H1 (cell line): ENCODE data around the gene AMN1. TPM values are rescaled to one million over a fixed set of nuclear protein-coding genes. Genes with fewer than 3 reads are reported as not detected.

Experiments
- CTCF ChIA-PET: fragments of 300-600 bp; sonication (Branson Sonifier 250); formaldehyde crosslinking; loops from one replicate; lab custom pipeline; 2021; ENCODE audit not compliant: partially characterized antibody; lab: Charles Lee
- POLR2A ChIA-PET: fragments of 300-600 bp; sonication (Branson Sonifier 250); formaldehyde crosslinking; loops from one replicate; lab custom pipeline; 2021; ENCODE audit warnings: inconsistent platforms; ENCODE audit not compliant: partially characterized antibody; lab: Charles Lee
- DNase-seq, 2 experiments: peaks; one replicate each; pipeline versions ENCODE4 v3.0.0 to v3.0.0-alpha.2; 2010 to 2022; ENCODE audit warnings: low spot score in 2 of 2, low read depth in 1 of 2, mixed read lengths in 1 of 2
- FAIRE-seq: peaks from 2 replicates; lab custom pipeline; 2011; peaks lifted over from hg19 to GRCh38; lab: Jason Lieb, UNC
- H2AFZ ChIP-seq: 2 replicates; pipeline ENCODE4 v1.8.1; 2012; ENCODE audit warnings: low read length, inconsistent platforms
- H2AK5ac ChIP-seq: 2 replicates; pipeline ENCODE4 v1.6.1; 2013; ENCODE audit warnings: low read depth, low read length
- H2BK120ac ChIP-seq: replicated peaks from 2 replicates; pipeline ENCODE3; 2013; ENCODE audit warnings: low read depth, low read length, inconsistent platforms
- H2BK12ac ChIP-seq: 2 replicates; pipeline ENCODE4 v1.6.1; 2013; ENCODE audit warnings: low read depth, low read length
- H2BK15ac ChIP-seq: 2 replicates; pipeline ENCODE4 v1.6.1; 2013; ENCODE audit warnings: low read length
- H2BK20ac ChIP-seq: 2 replicates; pipeline ENCODE4 v1.6.1; 2013; ENCODE audit warnings: low read length
- H2BK5ac ChIP-seq: 2 replicates; pipeline ENCODE4 v1.6.1; 2013; ENCODE audit warnings: low read depth, low read length
- H3K14ac ChIP-seq: 2 replicates; pipeline ENCODE4 v1.6.1; 2013; ENCODE audit warnings: inconsistent platforms; ENCODE audit not compliant: insufficient read length
- H3K18ac ChIP-seq: 2 replicates; pipeline ENCODE4 v1.6.1; 2013; ENCODE audit warnings: low read length; ENCODE audit errors: extremely low read depth
- H3K23ac ChIP-seq: 2 replicates; pipeline ENCODE4 v1.6.1; 2013; ENCODE audit warnings: inconsistent platforms; ENCODE audit not compliant: insufficient read length
- H3K23me2 ChIP-seq: 2 replicates; pipeline ENCODE4 v1.6.1; 2013; ENCODE audit warnings: low read depth, low read length
- H3K27ac ChIP-seq: 2 replicates; pipeline ENCODE4 v1.6.1; 2011; ENCODE audit warnings: low read depth, low read length, inconsistent platforms
- H3K27me3 ChIP-seq, 4 experiments: replicated peaks in 1 of 4; 1 replicate in 1 of 4; 2 replicates in 3 of 4; pipeline versions ENCODE4 v1.6.1 to v1.8.1; 2011 to 2013; ENCODE audit warnings: low read length in 3 of 4, mild to moderate bottlenecking in 3 of 4, inconsistent platforms in 2 of 4, mixed read lengths in 2 of 4, moderate library complexity in 1 of 4; ENCODE audit not compliant: control insufficient read depth in 3 of 4, insufficient read depth in 3 of 4; ENCODE audit errors: extremely low read depth in 1 of 4
- H3K36me3 ChIP-seq, 4 experiments: 2 replicates each; pipeline versions ENCODE4 v1.6.1 to v1.8.1; 2011 to 2013; ENCODE audit warnings: mild to moderate bottlenecking in 4 of 4, low read length in 3 of 4, moderate library complexity in 2 of 4, control low read depth in 1 of 4, inconsistent platforms in 1 of 4; ENCODE audit not compliant: insufficient read depth in 4 of 4, control insufficient read depth in 2 of 4
- H3K4ac ChIP-seq: replicated peaks from 2 replicates; pipeline ENCODE3; 2013; ENCODE audit warnings: low read length, low read depth, mixed read lengths, inconsistent platforms; ENCODE audit not compliant: insufficient read length
- H3K4me1 ChIP-seq, 4 experiments: replicated peaks in 1 of 4; 1 replicate in 1 of 4; 2 replicates in 3 of 4; pipeline versions ENCODE4 v1.6.1 to v1.8.1; 2011 to 2013; ENCODE audit warnings: low read length in 3 of 4, inconsistent platforms in 2 of 4, mixed read lengths in 1 of 4; ENCODE audit not compliant: insufficient read depth in 4 of 4, control insufficient read depth in 3 of 4
- H3K4me2 ChIP-seq, 2 experiments: 2 replicates each; pipeline versions ENCODE4 v1.6.1 to v1.8.1; 2011 to 2013; ENCODE audit warnings: low read depth in 2 of 2, low read length in 2 of 2, control low read depth in 1 of 2, inconsistent platforms in 1 of 2, mild to moderate bottlenecking in 1 of 2; ENCODE audit not compliant: insufficient read depth in 1 of 2
- H3K4me3 ChIP-seq, 4 experiments: fragments of 200-600, 300-600 bp in 1 of 4; sonication (generic), shearing (Covaris generic), sonication (Bioruptor Twin) in 1 of 4; 2 replicates each; pipeline versions ENCODE4 v1.5.1 to v1.8.1; 2011 to 2016; ENCODE audit warnings: low read length in 4 of 4, low read depth in 3 of 4, control low read depth in 2 of 4, inconsistent platforms in 2 of 4, mild to moderate bottlenecking in 2 of 4, mixed read lengths in 1 of 4, moderate library complexity in 1 of 4; ENCODE audit not compliant: insufficient read depth in 2 of 4; ENCODE audit errors: extremely low read depth in 1 of 4
- H3K56ac ChIP-seq: replicated peaks from 2 replicates; pipeline ENCODE3; 2013; ENCODE audit warnings: low read depth, mild to moderate bottlenecking, mixed read lengths, low read length, inconsistent platforms; ENCODE audit not compliant: insufficient read length
- H3K79me1 ChIP-seq: 2 replicates; pipeline ENCODE4 v1.6.1; 2013; ENCODE audit warnings: low read depth, low read length, control low read depth
- H3K79me2 ChIP-seq, 2 experiments: 2 replicates each; pipeline versions ENCODE4 v1.6.1 to v1.8.1; 2012 to 2013; ENCODE audit warnings: low read length in 2 of 2, mild to moderate bottlenecking in 2 of 2, inconsistent platforms in 1 of 2; ENCODE audit not compliant: insufficient read depth in 2 of 2, control insufficient read depth in 1 of 2
- H3K9ac ChIP-seq, 4 experiments: replicated peaks in 1 of 4; 1 replicate in 1 of 4; 2 replicates in 3 of 4; pipeline versions ENCODE4 v1.6.1 to v1.8.1; 2011 to 2013; ENCODE audit warnings: low read depth in 3 of 4, low read length in 3 of 4, control low read depth in 2 of 4, mild to moderate bottlenecking in 2 of 4, moderate library complexity in 2 of 4, inconsistent platforms in 1 of 4; ENCODE audit errors: extremely low read depth in 1 of 4
- H3K9me3 ChIP-seq, 2 experiments: 2 replicates each; pipeline versions ENCODE4 v1.6.1 to v1.8.1; 2012 to 2013; ENCODE audit warnings: mild to moderate bottlenecking in 2 of 2, moderate library complexity in 2 of 2, control low read depth in 1 of 2, inconsistent platforms in 1 of 2, low read depth in 1 of 2, low read length in 1 of 2, mixed read lengths in 1 of 2; ENCODE audit not compliant: insufficient read depth in 2 of 2
- H4K20me1 ChIP-seq, 2 experiments: replicated peaks in 1 of 2; 2 replicates each; pipeline versions ENCODE3 to v1.8.1; 2011 to 2013; ENCODE audit warnings: inconsistent platforms in 2 of 2, low read length in 2 of 2, mild to moderate bottlenecking in 1 of 2; ENCODE audit not compliant: insufficient read depth in 2 of 2, control insufficient read depth in 1 of 2
- H4K5ac ChIP-seq: 2 replicates; pipeline ENCODE4 v1.6.1; 2013; ENCODE audit warnings: low read length, low read depth, mixed read lengths, inconsistent platforms; ENCODE audit not compliant: insufficient read length
- H4K8ac ChIP-seq: 2 replicates; pipeline ENCODE4 v1.8.0; 2013; ENCODE audit warnings: mild to moderate bottlenecking, moderate library complexity, low read length, inconsistent platforms; ENCODE audit not compliant: insufficient read depth; ENCODE audit errors: extremely low read depth
- H4K91ac ChIP-seq: replicated peaks from 2 replicates; pipeline ENCODE3; 2013; ENCODE audit warnings: low read length, mixed read lengths, inconsistent platforms; ENCODE audit not compliant: insufficient read length
- E2F6 ChIP-seq: IDR thresholded peaks from 2 replicates; pipeline ENCODE4 v1.6.1; 2012; ENCODE audit warnings: inconsistent platforms
- EGR1 ChIP-seq: IDR thresholded peaks from 2 replicates; pipeline ENCODE4 v1.6.1; 2011; ENCODE audit warnings: low read depth, low read length, borderline replicate concordance
- EP300 ChIP-seq, 2 experiments: IDR thresholded peaks; 1 replicate in 1 of 2; 2 replicates in 1 of 2; pipeline ENCODE4 v1.6.1; 2011 to 2012; ENCODE audit warnings: low read depth in 2 of 2, low read length in 2 of 2, mild to moderate bottlenecking in 2 of 2, borderline replicate concordance in 1 of 2, inconsistent platforms in 1 of 2, moderate library complexity in 1 of 2
- RBBP5 ChIP-seq: IDR thresholded peaks from 2 replicates; pipeline ENCODE4 v1.7.1; 2012; ENCODE audit warnings: low read depth, mild to moderate bottlenecking, inconsistent platforms, low read length, moderate library complexity, borderline replicate concordance
- SP1 ChIP-seq: IDR thresholded peaks from 2 replicates; pipeline ENCODE4 v1.6.1; 2011; ENCODE audit warnings: low read depth, low read length
- SP2 ChIP-seq: IDR thresholded peaks from 2 replicates; pipeline ENCODE4 v1.6.1; 2012; ENCODE audit warnings: mild to moderate bottlenecking, low read length, inconsistent platforms
- WGBS, 2 experiments: shearing (Covaris generic) in 1 of 2; methylation state at CpG; one replicate each; pipeline versions ENCODE4 v1.1.6 to v1.1.7; 2013 to 2015; ENCODE audit warnings: low lambda C conversion rate in 2 of 2, mixed read lengths in 2 of 2, inconsistent platforms in 1 of 2, low coverage in 1 of 2, missing lambda C conversion rate in 1 of 2; ENCODE audit not compliant: insufficient replicate concordance in 2 of 2, insufficient coverage in 1 of 2, insufficient read length in 1 of 2; ENCODE audit errors: extremely low coverage in 1 of 2, missing lambda C conversion rate in 1 of 2; 5-methylcytosine and 5-hydroxymethylcytosine counted together
- polyA plus RNA-seq, 7 experiments: library from polyadenylated mRNA; depleted of rRNA in 3 of 7; stranded (reverse) in 5 of 7; unstranded in 2 of 7; fragments of >200 nt in 5 of 7; fragments of 200-250 nt in 2 of 7; gene quantifications; 1 replicate in 5 of 7; 2 replicates in 1 of 7; 4 replicates in 1 of 7; pipeline versions ENCODE4 v1.2.1 to v1.2.3, GENCODE V29; 2011 to 2013; ENCODE audit warnings: missing spikeins in 2 of 7, mixed read lengths in 2 of 7
- total RNA-seq: library from RNA; stranded (reverse); fragmentation: NEBNext Ultra II Directional; extraction: Animal tissue kit (Norgen Biotek cat#: 25700); gene quantifications from 2 replicates; pipeline ENCODE4 v1.2.1, GENCODE V29; 2021
- TF ChIP-seq, protein P1 (sequence below): IDR thresholded peaks from 2 replicates; pipeline ENCODE4 v1.6.1; 2011; ENCODE audit warnings: low read length, improper control_type of control experiment

The AMN1 gene
- total and polyA plus RNA-seq, 2 of the 8 experiments (the other 6 are each of a cell fraction or from before 2014, with no cell fraction given), result 7.5 to 13.8 TPM

DNA sequence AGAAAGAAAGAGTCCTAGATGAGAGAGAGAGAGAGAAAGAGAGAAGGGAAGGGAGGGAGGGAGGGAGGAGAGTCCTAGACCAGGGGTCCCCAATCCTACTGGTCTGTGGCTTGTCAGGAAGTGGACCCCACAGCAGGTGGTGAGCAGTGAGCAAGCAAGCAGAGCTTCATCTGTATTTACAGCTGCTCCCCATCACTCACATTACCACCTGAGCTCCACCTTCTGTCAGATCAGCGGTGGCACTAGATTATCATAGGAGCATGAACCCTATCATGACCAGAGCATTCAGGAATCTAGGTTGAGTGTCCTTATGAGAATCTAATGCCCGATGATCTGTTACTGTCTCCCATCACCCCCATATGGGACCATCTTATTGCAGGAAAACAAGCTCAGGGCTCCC is 39.2 kb upstream of the AMN1 start:
- CTCF ChIA-PET, result interaction anchor here (1.3 kb wide), 1 partner anchor 86 kb away, joined by 4 read pairs; no protein-coding TSS in a partner anchor
- POLR2A ChIA-PET, result no interaction called here

More for the DNA sequence above, 39.2 kb upstream of the AMN1 start:
- Histone ChIP-seq H3K36me3 (no peaks in the 10 kb centered on the region), H3K79me1 (no peaks in the 10 kb centered on the region), H4K8ac (no peak overlapping the region), H3K4ac (no peak overlapping the region), H2AFZ (no peak overlapping the region), H3K9me3 (no peaks in the 10 kb centered on the region), H3K23me2 (no peaks in the 10 kb centered on the region), H3K4me3 (no peak overlapping the region), H2BK12ac (no peak overlapping the region), H2AK5ac (no peak overlapping the region), H3K4me2 (no peak overlapping the region), H3K18ac (no peak overlapping the region), H4K91ac (no peak overlapping the region), H2BK20ac (no peak overlapping the region), H3K23ac (no peak overlapping the region), H2BK15ac (no peak overlapping the region), H2BK120ac (no peak overlapping the region), H3K79me2 (no peaks in the 10 kb centered on the region), H3K27ac (no peak overlapping the region), H3K56ac (no peak overlapping the region), H3K9ac (no peak overlapping the region), H4K20me1 (no peaks in the 10 kb centered on the region), H2BK5ac (no peak overlapping the region), H3K14ac (no peak overlapping the region), H3K4me1 (no peaks in the 10 kb centered on the region), H4K5ac (no peak overlapping the region), H3K27me3 (no peaks in the 10 kb centered on the region)
- 96% methylated on average over 2 of the region's 2 CpGs; no CpG with 5 or more reads in 1 of the 2 experiments for WGBS, 2 experiments
- TF ChIP-seq EP300 (IDR thresholded peaks at IDR 0.05; ENCODE audit: borderline replicate concordance in 1 of 2, low read depth in 2 of 2, low read length in 2 of 2), result no peak
- no peak for TF ChIP-seq EGR1
- TF ChIP-seq, protein P1, sequence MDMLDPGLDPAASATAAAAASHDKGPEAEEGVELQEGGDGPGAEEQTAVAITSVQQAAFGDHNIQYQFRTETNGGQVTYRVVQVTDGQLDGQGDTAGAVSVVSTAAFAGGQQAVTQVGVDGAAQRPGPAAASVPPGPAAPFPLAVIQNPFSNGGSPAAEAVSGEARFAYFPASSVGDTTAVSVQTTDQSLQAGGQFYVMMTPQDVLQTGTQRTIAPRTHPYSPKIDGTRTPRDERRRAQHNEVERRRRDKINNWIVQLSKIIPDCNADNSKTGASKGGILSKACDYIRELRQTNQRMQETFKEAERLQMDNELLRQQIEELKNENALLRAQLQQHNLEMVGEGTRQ, result no peak
- TF ChIP-seq RBBP5, result no peak
- no peak for TF ChIP-seq SP2
- TF ChIP-seq E2F6, result no peak
- no peak for TF ChIP-seq SP1
- FAIRE-seq (no peak), DNase-seq (no peak)
